NCI-H1105 treated with DMSO at 0.1 percent for 48 hours (cell line): ENCODE results near the gene NAA15.
A peak's percentile ranks its signal among the peaks of the same experiment; 100 is the strongest.
"Not testable (repeated sequence)": the region's sequence is repeated elsewhere in the genome, so short reads cannot be mapped to it uniquely, and the experiment has no call there.

Experiments
- DNase-seq: peaks from one replicate; lab custom pipeline; 2025; lab: John Stamatoyannopoulos, UW

The NAA15 gene

DNA sequence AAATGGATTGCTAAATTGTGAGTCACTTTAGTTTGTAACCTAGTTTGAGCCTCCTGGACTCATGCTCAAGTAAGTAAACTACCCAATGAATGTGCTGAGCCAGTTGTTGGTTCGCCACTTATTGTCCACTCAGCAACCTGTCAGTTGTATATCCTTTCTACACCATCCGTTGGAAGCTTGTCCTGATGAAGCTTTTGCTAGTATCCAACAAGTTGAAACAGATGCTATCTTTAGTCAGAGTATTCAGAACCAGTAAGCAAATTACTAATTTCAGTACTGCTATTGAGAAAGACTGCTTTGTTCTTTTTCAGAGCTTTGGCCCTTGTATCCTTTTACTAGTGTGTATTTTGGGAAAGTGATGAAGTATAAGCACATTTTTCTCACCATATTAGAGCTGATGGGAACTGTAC, 4.3 kb upstream of the NAA15 start:
- DNase-seq = no peak

DNA sequence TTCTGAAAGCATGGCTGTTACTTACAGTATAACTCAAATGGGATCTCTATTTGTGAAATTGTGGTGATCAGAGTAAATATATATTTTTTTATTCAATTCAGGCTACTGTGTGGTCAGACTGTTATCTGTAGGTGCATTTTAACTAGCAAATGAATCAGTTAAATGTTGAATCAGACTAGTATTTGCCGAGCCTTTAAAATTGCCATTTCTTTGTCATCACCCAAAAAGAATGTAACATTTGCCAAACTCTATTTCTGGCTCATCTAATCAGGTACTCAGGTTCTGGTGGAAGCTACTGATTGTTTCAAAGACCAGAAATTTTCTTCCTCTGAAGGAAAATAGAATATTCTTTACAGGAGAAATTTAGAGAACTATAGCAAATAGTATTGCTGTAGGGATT, 1.8 kb upstream of the NAA15 start:
- no peak for DNase-seq

DNA sequence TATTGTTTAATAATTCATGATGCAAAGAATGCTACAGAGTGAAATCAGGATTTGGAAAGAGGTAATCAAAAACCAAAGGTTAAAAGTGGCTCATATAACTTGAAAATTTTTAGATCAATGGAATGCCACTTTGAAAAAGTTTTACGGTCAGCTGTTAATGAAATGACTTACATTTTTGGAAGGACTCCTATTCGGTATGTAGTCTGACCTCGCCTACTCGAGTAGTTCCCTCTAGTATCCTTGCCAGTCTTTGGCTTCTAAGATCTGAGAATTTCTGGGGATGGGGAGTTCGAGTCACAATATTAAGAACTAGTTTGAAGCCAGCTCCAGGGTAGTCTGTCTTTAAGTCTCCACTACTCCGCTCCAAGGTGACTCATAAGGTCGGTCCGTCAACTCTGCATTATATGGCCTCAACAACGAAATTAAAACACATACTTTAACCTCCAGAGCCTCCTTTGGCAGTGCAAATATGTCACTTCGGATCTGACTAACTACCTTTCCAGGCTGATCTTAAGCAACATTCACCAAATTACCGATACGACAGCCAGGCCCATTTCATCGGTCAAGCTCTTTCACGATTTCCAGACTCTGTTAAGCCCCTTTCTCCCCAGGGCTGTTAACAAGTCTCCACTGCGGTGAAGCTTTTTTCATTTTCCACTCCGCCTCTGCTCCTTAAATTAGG, 733 bp upstream of the NAA15 start:
- no peak for DNase-seq

DNA sequence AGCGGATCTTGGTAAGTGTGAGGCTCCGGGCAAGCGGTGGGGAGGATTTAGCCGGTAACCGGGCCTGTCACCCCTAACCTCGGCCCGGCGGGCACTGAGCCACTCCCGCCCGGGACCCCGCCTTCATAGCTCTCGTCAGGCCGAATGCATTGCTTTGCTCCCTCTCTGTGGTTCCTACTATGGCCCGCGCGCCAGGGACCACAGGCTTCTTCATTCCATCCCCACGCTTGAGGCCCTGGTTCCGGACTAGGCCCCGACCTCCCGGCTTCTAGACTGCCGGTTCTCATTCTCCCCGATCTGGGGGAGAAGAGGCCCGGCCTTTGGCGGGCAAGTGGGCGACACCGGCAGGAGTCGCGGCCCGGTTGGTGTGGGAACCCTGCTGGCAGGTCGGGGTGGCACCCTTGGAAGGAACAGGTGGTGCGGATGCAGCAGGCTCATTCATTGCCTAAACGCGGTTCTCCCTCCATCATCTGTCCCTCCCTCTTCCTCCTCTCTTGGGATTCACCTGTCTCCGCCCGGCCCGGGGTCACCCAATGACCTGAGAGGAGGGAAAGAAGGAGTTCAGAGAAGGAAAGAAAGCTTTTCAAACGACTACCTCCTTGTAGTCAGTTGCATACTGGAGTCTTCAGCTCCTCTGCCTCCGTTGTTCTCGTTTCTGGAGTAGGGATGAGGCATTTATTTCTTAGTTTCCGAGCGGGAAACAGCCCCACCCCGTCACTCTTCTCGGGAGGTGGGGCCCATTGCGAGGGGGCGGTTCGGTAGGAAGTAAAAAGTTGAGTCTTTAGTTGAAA, 711 bp downstream of the NAA15 start, which contains the start of gene NDUFC1:
NDUFC1 (minus strand) TSS at position 657 of the 791 bp plus-strand sequence. CDS start 6,679 bp downstream, outside the sequence.
- DNase-seq = peak; percentile 49

DNA sequence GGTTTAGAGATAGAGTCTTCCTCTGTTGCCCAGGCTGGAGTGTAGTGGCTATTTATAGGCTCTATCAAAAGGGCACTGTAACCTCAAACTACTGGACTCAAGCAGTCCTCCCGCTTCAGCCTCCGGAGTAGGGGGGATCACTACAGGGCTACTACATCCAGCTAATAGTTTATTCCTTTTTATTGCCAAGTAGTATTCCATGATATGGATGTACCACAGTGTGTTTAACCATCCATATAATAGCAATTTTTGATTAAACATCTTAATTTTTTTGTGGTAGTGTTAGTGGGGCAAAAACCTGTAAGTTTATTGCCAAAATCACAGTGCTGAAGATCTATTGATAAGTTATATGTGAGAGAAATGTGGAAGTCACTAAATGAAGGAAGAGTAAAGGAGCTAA, 3.6 kb downstream of the NAA15 start:
- DNase-seq = no peak

DNA sequence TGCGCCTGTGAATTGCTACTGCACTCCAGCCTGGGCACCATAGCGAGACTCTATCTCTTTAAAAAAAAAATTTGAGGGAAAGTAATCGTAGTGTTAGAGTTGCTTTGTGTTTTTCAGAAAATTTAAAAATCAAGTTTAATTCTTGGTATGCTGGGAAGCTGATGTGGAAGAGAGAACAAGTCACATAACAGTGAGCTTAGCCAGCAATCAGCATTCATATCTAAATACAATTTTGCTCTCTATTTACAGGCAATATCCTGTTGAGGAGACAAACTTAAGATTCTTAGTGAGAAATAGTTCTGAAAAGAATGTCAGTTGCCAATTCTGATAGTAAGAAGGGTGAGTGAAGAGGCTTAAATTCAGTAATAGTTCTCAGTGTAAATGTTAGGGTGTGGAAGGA, 10.6 kb downstream of the NAA15 start:
- DNase-seq = no peak

DNA sequence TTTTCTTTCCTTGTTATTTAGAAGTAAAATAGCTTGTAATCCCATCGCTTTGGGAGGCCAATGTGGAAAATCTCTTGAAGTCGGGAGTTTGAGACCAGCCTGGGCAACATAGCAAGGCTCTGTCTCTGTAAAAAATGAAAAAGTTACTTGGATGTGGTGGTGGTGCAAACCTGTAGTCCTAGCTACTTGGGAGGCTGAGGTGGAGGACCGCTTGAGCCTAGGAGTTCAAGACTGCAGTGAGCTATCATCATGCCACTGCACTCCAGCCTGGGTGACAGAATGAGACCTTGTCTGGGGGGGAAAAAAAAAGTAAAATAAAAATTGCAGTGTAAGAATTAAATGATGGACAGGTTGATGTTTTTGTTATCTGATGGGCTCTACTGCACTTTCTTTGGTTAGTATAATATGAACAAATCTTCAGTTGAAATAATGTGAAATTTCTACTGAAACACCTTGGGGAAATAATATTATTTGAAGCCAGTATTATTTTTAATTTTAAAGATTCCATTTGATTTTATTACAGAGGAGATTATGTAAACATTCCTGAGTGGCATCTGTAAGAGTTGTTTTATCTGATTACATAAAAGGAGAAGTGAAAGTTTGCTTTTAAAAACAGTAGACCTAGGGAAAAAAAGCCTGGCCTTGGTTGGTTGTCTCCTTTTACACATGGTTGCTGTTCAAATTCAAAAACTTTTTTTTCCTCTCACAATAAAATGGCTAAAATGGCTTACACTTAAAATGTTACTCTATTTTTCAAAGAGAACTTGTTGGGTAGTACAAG, 11.4 kb downstream of the NAA15 start:
- DNase-seq = no peak

DNA sequence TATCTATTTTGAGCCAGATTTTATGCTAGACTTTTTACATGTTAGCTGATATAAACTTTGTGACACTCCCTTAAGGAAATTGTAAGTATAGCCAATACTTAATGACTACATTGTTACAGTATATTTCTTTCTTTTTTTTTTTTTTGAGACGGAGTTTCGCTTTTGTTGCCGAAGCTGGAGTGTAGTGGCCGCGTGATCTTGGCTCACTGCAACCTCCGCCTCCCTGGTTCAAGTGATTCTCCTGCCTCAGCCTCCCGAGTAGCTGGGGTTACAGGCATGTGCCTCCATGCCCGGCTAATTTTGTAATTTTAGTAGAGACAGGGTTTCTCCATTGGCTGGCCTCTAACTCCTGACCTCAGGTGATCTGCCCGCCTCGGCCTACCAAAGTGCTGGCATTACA, 12.1 kb downstream of the NAA15 start:
- DNase-seq = not testable (repeated sequence)

DNA sequence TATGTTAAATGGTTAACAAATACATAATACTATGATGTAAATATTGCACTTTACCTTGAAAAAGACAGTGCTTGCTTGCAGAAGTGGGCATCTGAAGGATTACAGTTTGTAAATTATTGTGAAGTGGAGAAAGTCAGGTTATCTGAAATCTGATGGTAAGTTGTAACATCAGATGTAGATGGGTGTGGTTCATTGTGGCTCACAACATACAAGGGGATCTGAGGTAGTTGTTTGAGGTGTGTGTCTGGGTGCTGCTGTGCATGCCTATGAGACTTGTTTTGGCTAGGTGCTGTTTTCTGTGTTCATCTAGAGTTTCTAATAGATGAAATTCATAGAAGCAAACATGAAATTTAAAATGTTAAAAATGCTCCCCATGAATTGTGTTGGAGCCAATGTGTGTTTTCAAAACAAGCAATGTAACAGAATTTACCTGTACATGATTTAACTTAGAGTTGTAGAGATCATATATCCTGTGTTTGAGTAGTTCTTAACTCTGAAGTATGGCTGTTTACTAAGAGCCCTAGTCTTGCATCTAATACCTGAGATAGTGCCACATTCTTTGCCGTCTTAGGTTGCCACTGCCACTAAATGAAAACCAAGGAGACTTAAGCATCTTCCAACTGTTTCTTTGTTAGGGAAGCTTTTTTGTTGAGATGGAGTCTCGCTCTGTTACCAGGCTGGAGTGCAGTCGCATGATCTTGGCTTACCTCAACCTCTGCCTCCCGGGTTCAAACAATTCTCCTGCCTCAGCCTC, 12.9 kb downstream of the NAA15 start:
- no peak for DNase-seq

DNA sequence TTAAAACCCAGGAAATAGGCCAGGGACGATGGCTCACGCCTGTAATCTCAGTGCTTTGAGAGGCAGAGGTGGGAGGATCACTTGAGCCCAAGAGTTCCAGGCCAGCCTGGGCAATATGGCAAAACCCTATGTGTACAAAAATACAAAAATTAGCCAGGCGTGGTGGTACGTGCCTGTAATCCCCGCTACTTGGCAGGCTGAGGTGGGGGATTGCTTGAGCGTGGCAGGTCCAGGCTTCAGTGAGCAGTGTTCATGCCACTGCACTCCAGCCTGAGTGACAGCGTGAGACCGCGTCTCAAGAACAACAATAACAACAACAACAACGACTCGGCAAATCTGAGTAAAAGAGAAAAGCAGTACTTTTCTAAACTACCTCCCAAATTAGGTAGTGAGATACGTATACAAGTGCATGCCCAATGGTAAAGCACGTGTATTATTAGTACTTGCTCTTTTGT, 13.9 kb downstream of the NAA15 start:
- DNase-seq = no peak

DNA sequence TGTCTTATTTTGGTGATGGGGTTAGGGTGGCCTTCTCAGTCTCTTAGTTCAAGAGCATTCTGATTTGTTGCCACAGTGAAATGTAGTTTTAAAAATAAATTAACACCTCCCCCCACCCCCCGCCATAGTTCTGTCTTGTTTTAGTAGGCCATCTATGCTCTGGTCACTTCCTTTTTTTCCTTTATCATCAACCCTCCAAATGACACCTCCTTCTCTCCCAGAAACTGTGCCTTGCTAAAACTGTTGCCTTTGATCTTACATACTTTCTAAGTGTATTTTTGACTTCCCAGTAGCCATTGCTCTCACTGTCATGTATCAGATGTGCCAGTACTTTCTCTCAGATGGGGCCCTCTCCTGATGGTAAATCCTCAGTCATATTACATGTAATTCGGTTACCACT, 15.4 kb downstream of the NAA15 start:
- no peak for DNase-seq

DNA sequence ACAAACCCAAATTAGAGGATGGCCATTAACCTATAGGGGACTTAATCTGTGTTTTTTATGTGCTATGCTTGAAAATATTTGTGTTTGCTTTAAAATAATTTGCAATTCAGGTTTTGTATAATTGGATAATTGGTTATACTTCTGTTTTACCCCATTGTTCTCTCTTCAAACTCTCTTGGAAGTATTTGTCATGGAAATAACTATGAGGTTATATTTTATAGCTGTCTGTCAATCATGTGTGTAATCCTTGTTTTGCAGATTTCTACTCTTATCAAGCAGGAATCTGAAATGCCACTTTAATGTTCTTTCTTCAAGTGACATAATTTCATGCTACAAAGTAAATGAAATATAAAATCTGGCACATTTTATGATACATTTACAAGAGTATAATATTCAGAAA, 16.3 kb downstream of the NAA15 start:
- DNase-seq = no peak

DNA sequence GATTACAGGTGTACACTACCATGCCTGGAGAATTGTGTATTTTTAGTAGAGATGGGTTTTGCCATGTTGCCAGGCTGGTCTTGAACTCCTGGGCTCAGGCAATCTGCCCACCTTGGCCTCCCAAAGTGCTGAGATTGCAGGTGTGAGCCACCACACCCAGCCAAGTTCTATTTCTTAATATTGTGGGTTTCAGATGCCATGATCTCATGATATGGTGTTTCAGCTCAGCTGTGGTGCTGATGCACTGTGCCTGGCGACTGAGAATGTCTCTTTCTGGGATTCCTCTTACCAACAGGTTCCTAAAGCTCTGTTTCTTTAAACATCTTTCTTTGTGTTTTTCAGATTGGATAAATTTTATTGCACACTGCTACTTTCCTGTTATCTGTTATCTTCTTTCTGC, 18.3 kb downstream of the NAA15 start:
- DNase-seq = no peak

DNA sequence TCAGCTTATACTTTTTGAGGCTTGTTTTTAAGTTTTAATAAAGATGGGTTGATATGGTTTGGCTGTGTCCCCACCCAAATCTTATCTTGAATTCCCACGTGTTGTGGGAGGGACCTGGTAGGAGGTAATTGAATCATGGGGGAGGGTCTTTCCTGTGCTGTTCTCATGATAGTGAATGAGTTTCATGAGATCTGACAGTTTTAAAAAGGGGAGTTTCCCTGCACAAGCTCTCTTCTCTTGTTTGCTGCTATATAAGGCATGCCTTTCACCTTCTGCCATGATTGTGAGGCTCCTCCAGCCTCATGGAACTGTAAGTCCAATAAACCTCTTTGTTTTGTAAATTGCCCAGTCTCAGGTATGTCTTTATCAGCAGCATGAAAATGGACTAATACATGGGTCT, 20.8 kb downstream of the NAA15 start:
- not testable (repeated sequence) for DNase-seq

DNA sequence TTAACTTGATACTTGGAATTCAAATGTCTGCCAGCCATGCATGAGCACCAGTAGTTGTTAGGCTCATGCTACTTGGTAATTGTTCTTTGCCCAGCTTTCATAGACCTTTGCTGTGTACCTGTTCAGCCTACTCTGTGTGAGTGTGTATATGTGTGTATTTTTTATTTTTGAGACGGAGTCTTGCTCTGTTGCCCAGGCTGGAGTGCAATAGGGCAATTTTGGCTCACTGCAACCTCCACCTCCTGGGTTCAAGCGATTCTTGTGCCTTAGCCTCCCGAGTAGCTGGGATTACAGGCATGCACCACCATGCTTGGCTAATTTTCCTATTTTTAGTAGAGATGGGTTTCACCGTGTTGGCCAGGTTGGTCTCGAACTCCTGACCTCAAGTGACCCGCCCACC, 21.2 kb downstream of the NAA15 start:
- not testable (repeated sequence) for DNase-seq

DNA sequence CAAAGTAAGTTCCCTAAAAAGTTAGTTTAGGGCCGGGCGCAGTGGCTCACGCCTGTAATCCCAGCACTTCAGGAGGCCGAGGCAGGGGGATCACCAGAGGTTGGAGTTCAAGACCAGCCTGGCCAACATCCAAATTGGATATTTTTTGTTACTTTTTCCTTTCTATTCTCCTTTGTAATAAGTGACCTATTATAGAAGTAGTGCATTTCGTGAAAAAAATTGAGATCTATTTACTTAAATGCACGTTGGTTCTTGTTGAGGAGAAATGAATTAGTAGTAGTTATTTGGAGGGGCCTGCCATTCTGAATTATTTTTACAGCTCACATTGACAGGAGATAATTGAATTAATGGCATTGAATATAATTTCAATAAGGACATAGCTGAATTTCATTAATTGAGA, 23.3 kb downstream of the NAA15 start:
- DNase-seq = no peak

DNA sequence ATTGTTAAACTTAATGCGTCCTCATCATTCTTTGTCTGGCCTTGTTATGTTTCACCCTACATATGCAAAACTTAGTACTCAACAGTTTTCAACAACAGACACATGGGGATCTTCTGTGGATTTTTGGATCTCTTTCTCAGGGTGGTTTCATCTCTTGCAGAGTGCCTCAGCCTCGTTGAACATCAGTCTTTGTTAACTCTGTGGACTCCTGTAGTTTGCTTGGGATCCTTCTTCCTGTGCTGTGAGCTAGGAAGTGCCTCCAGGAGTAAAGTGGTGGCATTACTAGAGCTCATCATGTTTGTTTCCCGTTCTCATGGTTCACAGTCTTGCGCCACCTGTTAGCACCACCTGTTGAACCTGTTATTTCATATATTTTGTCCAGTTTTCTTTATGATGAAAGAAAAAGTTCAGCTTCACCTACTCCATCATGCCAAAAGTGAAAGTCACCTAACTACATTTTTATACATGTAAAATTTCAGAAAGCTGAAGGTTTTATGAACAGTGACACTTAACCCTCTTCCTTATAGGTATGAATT, 28.4 kb downstream of the NAA15 start:
- DNase-seq = no peak

DNA sequence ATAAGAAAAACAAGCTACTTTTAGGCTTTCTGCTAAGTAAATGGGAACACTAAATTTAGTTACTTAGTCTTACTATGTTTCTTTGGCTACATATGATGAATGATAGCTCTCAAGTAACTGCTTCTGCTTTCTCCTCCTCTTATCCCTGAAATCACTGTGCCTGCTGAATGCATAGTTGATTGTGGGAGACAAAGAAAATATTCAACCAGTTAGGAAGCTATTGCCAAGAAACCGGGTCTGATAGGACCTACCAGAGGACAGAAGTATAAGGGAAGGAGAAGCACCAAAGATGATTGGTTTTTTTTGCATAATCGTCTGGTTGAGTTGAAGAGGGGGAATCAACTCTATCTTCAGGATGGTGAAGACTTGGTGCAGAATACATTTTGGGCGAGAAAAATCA, 29.0 kb downstream of the NAA15 start:
- DNase-seq = no peak

DNA sequence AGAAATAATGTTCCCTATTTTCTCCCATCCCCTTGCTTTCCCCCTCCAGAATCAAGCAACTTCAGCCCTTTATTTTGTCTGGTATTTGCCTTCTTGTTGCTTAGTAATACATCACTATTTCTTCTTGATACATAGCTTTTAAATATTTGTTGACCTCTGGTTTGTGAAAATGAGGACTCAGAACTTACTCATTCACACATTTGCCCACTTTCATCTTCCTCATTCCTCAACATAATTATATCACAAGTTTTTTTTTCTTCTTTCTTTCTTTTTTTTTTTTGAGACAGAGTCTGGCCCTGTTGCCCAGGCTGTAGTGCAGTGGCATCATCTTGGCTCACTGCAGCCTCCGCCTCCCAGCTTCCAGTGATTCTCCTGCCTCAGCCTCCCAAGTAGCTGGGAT, 29.9 kb downstream of the NAA15 start:
- no peak for DNase-seq

DNA sequence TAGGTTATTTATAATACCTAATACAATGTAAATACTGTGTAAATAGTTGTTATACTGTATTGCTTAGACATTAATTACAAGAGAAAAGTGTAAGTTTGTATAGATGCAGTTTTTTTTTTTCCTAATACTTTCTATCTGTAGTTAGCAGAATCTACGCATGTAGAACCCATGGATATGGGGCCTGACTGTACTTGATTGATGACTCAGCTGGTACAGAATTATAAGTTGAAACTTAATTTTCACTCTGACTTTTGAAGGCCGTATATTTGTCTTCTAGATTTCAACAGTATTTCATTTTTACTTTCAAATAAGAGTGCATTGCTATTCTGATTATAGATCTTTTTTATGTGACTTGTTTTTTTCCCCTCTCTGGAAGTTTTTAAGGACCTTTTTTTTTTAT, 31.7 kb downstream of the NAA15 start:
- no peak for DNase-seq

DNA sequence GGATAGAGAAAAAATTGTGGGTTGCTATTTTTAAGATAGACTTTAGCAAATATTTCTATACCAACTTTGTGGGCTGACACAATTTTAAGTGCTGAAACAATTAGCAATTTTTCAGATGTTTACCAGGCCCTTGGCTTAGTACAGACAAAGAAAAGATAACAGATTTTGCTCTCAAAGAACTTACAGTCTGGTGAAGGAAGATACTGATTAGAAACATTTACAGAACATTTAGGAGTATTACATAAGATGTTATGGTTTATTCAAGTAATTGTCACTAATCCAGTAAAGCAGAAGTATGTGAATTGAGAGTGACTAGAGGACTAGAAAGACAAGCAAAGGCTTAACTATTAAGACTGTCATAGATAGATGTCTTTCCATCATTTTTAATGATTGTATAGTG, 36.3 kb downstream of the NAA15 start:
- DNase-seq = no peak

DNA sequence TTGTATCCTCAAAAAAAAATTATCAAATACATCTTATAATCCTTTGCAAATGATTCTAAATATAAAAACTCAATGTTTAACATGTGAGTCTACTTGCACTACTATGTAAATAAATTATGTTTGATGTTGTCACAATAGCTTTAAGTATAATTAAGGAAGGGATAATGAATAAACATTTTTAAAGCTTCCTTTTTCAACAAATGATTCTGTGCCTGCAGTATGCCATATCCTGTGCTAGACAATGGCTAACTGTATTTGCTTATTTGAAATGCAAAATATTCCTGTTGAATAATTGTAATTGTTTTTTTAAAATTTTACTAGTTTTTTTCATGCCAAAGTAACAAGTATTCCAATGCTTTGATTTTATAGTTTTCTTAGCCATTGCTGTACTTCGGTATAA, 60.0 kb downstream of the NAA15 start:
- DNase-seq = no peak
